Colonic mucosa (tissue), 4 donors: Measurements from ENCODE around the gene INHBB. TPM values are rescaled to one million over a fixed set of nuclear protein-coding genes. Genes with fewer than 3 reads are reported as not detected.

Source experiments
- DNase-seq: peaks from one replicate; pipeline ENCODE4 v3.0.0-alpha.2; 2020
- H3K27ac ChIP-seq: fragments of 200-600 bp; one replicate; pipeline ENCODE4 v1.8.0; 2021
- H3K27me3 ChIP-seq: fragments of 200-600 bp; one replicate; pipeline ENCODE4 v1.8.0; 2021
- H3K36me3 ChIP-seq: fragments of 200-600 bp; one replicate; pipeline ENCODE4 v1.8.0; 2021
- H3K4me1 ChIP-seq: fragments of 200-600 bp; one replicate; pipeline ENCODE4 v1.8.0; 2021; ENCODE audit warnings: mild to moderate bottlenecking
- H3K4me3 ChIP-seq: fragments of 200-600 bp; one replicate; pipeline ENCODE4 v1.8.0; 2021
- H3K9ac ChIP-seq, 2 donors: one replicate each; pipeline ENCODE4 v1.7.0; 2013; ENCODE audit warnings: control low read depth in 2 of 2, low read depth in 2 of 2, low read length in 2 of 2
- H3K9me3 ChIP-seq: fragments of 200-600 bp; one replicate; pipeline ENCODE4 v1.8.0; 2021
- CTCF ChIP-seq: fragments of 200-600 bp; IDR thresholded peaks from one replicate; pipeline ENCODE4 v1.8.0; 2022; ENCODE audit warnings: antibody characterized with exemption, mild to moderate bottlenecking
- intact Hi-C: fragments of 100-400 bp; cut with DNase I; formaldehyde crosslinking; loops from one replicate; pipeline ENCODE4 v1.14.1; 2022
- total RNA-seq, 2 donors: library from RNA; stranded (reverse); fragmentation: NEBNext Ultra II Directional in 1 of 2; extraction: Animal tissue kit (Norgen Biotek cat#: 25700) in 1 of 2; gene quantifications; one replicate each; pipeline ENCODE4 v1.2.1, GENCODE V29; 2021
- donor health status: healthy.
- donor health status: DM: no; HTN: no; CAD: no.
- donor health status: DM: no; HTN: no; CAD: no.

The INHBB gene
- total RNA-seq, 2 donors from 2014 or later = 0.30 to 3.1 TPM

- Histone ChIP-seq H3K9me3 (no peaks in the 10 kb centered on the region), H3K4me1 (no peaks in the 10 kb centered on the region), H3K27ac (no peak overlapping the region), H3K27me3 (no peaks in the 10 kb centered on the region), H3K4me3 (no peak overlapping the region), H3K36me3 (no peaks in the 10 kb centered on the region), H3K9ac (no peak overlapping the region)
- no peak for DNase-seq
- intact Hi-C loops = no loop called here
- no peak for TF ChIP-seq CTCF
Measured at GRCh38 chr2:120301284-120301683, 44.7 kb upstream of the INHBB start.

DNA sequence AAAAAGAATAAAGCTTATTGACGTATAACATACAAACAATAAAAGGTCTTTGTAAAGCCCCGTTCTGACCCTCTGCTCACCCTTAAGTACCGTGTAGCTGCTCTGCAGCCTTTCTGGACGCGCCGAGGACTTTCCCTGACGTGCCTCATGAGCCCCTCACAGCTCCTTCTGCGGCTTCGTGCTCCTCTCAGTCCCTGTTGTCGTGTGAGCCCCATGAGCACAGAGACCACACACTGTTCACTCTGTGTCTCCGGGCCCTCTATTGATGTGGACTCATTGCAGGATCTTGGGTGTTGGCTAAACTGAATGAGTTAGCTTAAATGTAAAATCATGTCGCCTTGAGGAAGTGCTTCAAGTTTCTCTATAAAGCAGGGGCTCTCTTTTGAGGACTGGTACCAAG lies 43.6 kb upstream of the INHBB start:
- Histone ChIP-seq H3K9ac (no peak overlapping the region), H3K4me3 (no peak overlapping the region), H3K27ac (no peak overlapping the region), H3K4me1 (no peaks in the 10 kb centered on the region), H3K36me3 (no peaks in the 10 kb centered on the region), H3K27me3 (no peaks in the 10 kb centered on the region), H3K9me3 (no peaks in the 10 kb centered on the region)
- DNase-seq = no peak
- intact Hi-C loops = no loop called here
- no peak for TF ChIP-seq CTCF

- intact Hi-C loops = no loop called here
- Histone ChIP-seq H3K27ac (no peak overlapping the region), H3K27me3 (no peaks in the 10 kb centered on the region), H3K36me3 (no peaks in the 10 kb centered on the region), H3K4me1 (no peaks in the 10 kb centered on the region), H3K4me3 (no peak overlapping the region), H3K9me3 (no peaks in the 10 kb centered on the region), H3K9ac (no peak overlapping the region)
- TF ChIP-seq CTCF = no peak
- no peak for DNase-seq
Measured at GRCh38 chr2:120303177-120303576, 42.8 kb upstream of the INHBB start.

- H3K27me3 ChIP-seq = no peaks in the 10 kb centered on the region
- no peak overlapping the region for H3K4me3 ChIP-seq
- no peak overlapping the region for H3K27ac ChIP-seq
- no peaks in the 10 kb centered on the region for H3K9me3 ChIP-seq
- peak; percentile 12 for TF ChIP-seq CTCF
- DNase-seq = no peak
- intact Hi-C loops = no loop called here
- H3K36me3 ChIP-seq = no peaks in the 10 kb centered on the region
- H3K9ac ChIP-seq = no peak overlapping the region
- H3K4me1 ChIP-seq = no peaks in the 10 kb centered on the region
Measured at GRCh38 chr2:120305296-120305695, 40.6 kb upstream of the INHBB start.

DNA sequence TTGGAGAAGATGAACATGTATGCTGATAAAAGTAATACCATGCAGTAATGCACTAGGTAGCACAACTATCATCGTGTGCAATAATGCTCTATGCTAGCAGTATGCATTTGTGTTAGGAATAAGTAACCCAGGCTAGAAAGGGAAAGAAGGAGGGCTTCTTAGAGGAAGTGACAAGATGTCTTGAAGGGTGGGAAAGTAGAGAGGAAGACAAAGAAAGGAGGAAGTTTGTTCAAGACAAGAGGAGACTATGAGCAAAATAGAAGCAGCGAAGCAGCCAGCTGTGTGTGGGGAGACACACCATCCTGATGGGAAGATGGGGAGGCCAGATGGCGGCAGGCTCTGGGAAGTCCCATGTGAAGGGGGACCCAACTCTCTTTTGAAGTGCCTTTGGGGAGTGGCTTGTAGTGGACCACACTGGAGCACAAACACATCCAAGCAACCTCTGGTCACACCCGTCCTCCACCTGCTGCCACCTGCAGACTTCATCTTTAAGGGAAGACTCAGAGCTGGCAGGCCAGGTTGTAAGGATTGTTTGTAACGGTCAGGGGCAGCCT lies 39.9 kb upstream of the INHBB start:
- Histone ChIP-seq H3K27ac (no peak overlapping the region), H3K36me3 (no peaks in the 10 kb centered on the region), H3K4me3 (no peak overlapping the region), H3K9ac (no peak overlapping the region), H3K9me3 (no peaks in the 10 kb centered on the region), H3K4me1 (no peaks in the 10 kb centered on the region), H3K27me3 (no peaks in the 10 kb centered on the region)
- no peak for DNase-seq
- intact Hi-C loops = no loop called here
- TF ChIP-seq CTCF = no peak
